ENCODE results near the gene TAAR1.
"Not testable (repeated sequence)": the region's sequence is repeated elsewhere in the genome, so short reads cannot be mapped to it uniquely, and the experiment has no call there.

DNA sequence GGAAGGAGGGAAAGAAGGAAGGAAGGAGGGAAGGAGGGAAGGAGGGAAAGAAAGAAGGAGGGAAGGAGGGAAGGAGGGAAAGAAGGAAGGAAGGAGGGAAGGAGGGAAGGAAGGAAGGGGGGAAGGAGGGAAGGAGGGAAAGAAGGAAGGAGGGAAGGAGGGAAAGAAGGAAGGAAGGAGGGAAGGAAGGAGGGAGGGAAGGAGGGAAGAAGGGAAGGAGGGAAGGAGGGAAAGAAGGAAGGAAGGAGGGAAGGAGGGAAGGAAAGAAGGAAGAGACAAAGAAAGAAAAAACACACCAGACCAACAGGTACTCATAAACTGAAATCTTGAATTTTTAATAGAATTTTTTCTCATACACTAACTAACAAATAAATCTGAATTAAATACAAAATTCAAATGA, 58.1 kb downstream of the TAAR1 start:
- not testable (repeated sequence) for TF ChIP-seq POLR2A (IDR thresholded peaks at IDR 0.05); CTCF (IDR thresholded peaks at IDR 0.05); POLR2AphosphoS5 (IDR thresholded peaks at IDR 0.05; ENCODE audit: insufficient read depth in 1 of 2, low read depth in 1 of 2)
